ENCODE results near the gene TNS1.

- TF ChIP-seq, protein P1, sequence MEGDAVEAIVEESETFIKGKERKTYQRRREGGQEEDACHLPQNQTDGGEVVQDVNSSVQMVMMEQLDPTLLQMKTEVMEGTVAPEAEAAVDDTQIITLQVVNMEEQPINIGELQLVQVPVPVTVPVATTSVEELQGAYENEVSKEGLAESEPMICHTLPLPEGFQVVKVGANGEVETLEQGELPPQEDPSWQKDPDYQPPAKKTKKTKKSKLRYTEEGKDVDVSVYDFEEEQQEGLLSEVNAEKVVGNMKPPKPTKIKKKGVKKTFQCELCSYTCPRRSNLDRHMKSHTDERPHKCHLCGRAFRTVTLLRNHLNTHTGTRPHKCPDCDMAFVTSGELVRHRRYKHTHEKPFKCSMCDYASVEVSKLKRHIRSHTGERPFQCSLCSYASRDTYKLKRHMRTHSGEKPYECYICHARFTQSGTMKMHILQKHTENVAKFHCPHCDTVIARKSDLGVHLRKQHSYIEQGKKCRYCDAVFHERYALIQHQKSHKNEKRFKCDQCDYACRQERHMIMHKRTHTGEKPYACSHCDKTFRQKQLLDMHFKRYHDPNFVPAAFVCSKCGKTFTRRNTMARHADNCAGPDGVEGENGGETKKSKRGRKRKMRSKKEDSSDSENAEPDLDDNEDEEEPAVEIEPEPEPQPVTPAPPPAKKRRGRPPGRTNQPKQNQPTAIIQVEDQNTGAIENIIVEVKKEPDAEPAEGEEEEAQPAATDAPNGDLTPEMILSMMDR (IDR thresholded peaks at IDR 0.05) = no peak
- TF ChIP-seq EZH2 (IDR thresholded peaks at IDR 0.05; ENCODE audit: borderline replicate concordance, insufficient read depth, low read depth, low read length, poor library complexity, severe bottlenecking) = no peak
Measured at GRCh38 chr2:217801115-217801531, 201.7 kb downstream of the TNS1 start.

Measured in B cell (primary cell).